Transverse colon (tissue), 4 donors: ENCODE data around the gene SYT17.
A peak's percentile ranks its signal among the peaks of the same experiment; 100 is the strongest.

ENCODE experiments used
- CTCF ChIP-seq, 5 experiments: fragments of 200-600 bp in 3 of 5; fragments of 450-650 bp in 2 of 5; sonication (generic) in 3 of 5; IDR thresholded peaks; 1 replicate in 2 of 5; 2 replicates in 3 of 5; pipeline ENCODE4 v1.5.1; 2016 to 2017; ENCODE audit warnings: antibody characterized with exemption in 5 of 5, inconsistent platforms in 3 of 5, mild to moderate bottlenecking in 2 of 5, moderate library complexity in 1 of 5
- POLR2A ChIP-seq: fragments of 450-650 bp; IDR thresholded peaks from one replicate; pipeline ENCODE4 v1.6.1; 2016; ENCODE audit warnings: antibody characterized with exemption, mild to moderate bottlenecking, moderate library complexity
- POLR2AphosphoS5 ChIP-seq, 3 donors: sonication (generic); formaldehyde crosslinking; IDR thresholded peaks; one replicate each; pipeline ENCODE4 v1.6.1; 2016; ENCODE audit warnings: antibody characterized with exemption in 3 of 3

DNA sequence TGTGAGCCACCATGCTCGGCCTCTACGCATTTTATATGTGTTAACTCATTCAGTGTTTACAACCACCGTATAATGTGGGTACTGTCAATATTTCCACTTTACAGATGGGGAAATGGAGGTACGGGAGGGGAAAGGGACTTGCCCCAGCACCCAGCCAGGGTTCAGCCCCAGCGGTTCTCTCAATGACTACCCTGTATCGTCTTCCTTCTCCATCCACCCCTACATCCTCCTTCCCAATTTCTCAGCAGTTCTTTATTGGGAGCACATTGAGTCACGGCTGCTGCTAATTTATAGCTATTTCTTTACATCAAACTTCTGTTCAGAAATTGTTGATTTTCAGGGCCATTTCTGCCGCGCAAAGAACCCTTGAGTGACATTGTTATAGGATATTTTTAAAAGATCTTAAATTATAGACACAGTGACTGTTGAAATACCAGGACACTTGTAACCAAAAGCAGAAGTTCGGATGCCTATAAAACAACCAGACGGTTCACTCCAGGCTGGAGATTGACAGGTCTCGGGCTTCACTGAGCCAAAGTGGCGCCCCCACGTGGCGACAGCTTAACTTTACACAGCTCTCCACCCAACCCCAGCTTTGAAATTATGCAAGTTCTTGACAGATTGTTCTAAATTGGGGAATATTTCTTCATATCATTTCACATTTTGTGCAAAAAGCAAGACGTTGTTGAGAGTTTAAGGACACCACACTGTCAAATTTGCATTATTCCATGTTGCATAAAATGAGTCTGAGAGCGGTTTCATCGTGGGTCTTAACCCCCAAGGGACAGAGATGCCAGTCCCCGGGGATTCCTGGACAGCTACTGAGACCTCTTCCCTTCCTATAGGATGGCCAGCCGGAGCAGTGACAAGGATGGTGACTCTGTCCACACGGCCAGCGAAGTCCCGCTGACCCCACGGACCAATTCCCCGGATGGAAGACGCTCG is 11.8 kb downstream of the SYT17 start:
- TF ChIP-seq POLR2AphosphoS5 (IDR thresholded peaks at IDR 0.05) (no peak), CTCF (IDR thresholded peaks at IDR 0.05) (peak; percentile 67 to 80 (median 74)), POLR2A (no peak)
